Astrocyte (in vitro differentiated cells and primary cell): ENCODE measurements around the gene COX6B1.

ENCODE experiments used
- EZH2 ChIP-seq: IDR thresholded peaks from 2 replicates; pipeline ENCODE4 v1.6.1; 2012; ENCODE audit warnings: mild to moderate bottlenecking, low read length, inconsistent platforms; ENCODE audit not compliant: insufficient read depth
- TF ChIP-seq, protein P1 (sequence below): IDR thresholded peaks from 2 replicates; pipeline ENCODE4 v1.5.1; 2011; ENCODE audit warnings: low read depth, mild to moderate bottlenecking, inconsistent platforms, low read length, moderate library complexity; ENCODE audit not compliant: insufficient read depth

DNA sequence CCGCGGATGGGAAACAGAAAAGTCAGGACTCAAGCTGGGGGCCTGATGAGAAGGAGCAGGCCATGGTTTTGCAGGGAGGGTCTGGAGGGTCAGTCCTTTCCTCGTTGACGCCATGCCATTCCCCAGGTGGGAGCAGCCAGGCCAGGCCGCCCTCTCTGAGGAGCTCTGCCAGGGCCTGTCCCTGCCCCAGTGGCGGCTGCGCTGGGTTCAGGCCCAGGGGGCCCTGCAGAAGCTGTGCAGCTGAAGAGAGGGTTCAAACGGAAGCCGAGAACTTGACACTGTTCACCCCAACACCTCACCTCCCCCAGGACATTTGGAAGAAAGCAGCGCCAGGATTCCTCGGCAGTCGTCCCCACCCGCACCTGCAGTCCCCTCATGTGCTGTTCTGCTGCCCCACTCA, 25.4 kb upstream of the COX6B1 start:
- TF ChIP-seq, protein P1, sequence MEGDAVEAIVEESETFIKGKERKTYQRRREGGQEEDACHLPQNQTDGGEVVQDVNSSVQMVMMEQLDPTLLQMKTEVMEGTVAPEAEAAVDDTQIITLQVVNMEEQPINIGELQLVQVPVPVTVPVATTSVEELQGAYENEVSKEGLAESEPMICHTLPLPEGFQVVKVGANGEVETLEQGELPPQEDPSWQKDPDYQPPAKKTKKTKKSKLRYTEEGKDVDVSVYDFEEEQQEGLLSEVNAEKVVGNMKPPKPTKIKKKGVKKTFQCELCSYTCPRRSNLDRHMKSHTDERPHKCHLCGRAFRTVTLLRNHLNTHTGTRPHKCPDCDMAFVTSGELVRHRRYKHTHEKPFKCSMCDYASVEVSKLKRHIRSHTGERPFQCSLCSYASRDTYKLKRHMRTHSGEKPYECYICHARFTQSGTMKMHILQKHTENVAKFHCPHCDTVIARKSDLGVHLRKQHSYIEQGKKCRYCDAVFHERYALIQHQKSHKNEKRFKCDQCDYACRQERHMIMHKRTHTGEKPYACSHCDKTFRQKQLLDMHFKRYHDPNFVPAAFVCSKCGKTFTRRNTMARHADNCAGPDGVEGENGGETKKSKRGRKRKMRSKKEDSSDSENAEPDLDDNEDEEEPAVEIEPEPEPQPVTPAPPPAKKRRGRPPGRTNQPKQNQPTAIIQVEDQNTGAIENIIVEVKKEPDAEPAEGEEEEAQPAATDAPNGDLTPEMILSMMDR, result no peak
- TF ChIP-seq EZH2, result no peak
